H1 (cell line): ENCODE data around the gene PUDP.

Source experiments
- EP300 ChIP-seq, 2 experiments: IDR thresholded peaks; 1 replicate in 1 of 2; 2 replicates in 1 of 2; pipeline ENCODE4 v1.6.1; 2011 to 2012; ENCODE audit warnings: low read depth in 2 of 2, low read length in 2 of 2, mild to moderate bottlenecking in 2 of 2, borderline replicate concordance in 1 of 2, inconsistent platforms in 1 of 2, moderate library complexity in 1 of 2
- JUND ChIP-seq: IDR thresholded peaks from 2 replicates; pipeline ENCODE4 v1.6.1; 2011; ENCODE audit warnings: mild to moderate bottlenecking, improper control_type of control experiment, low read length
- POLR2A ChIP-seq, 2 experiments: IDR thresholded peaks; 1 replicate in 1 of 2; 2 replicates in 1 of 2; pipeline ENCODE4 v1.6.1; 2011; ENCODE audit warnings: low read depth in 2 of 2, low read length in 2 of 2, mild to moderate bottlenecking in 2 of 2; ENCODE audit errors: control extremely low read depth in 1 of 2
- POLR2AphosphoS5 ChIP-seq: IDR thresholded peaks from 2 replicates; pipeline ENCODE4 v1.6.1; 2011; ENCODE audit warnings: low read depth, low read length
- RAD21 ChIP-seq, 2 experiments: IDR thresholded peaks in 1 of 2; conservative IDR thresholded peaks in 1 of 2; 2 replicates each; pipeline ENCODE4 v1.6.1; 2011; ENCODE audit warnings: low read depth in 2 of 2, low read length in 2 of 2, improper control_type of control experiment in 1 of 2, inconsistent platforms in 1 of 2, mild to moderate bottlenecking in 1 of 2, moderate library complexity in 1 of 2
- SP1 ChIP-seq: IDR thresholded peaks from 2 replicates; pipeline ENCODE4 v1.6.1; 2011; ENCODE audit warnings: low read depth, low read length
- SRF ChIP-seq: IDR thresholded peaks from 2 replicates; pipeline ENCODE4 v1.6.1; 2011; ENCODE audit warnings: mild to moderate bottlenecking, low read depth, low read length, moderate library complexity
- TF ChIP-seq, protein P1 (sequence below), 3 experiments: IDR thresholded peaks; 1 replicate in 2 of 3; 2 replicates in 1 of 3; pipeline versions ENCODE4 v1.5.1 to v1.6.1; 2011; ENCODE audit warnings: low read length in 3 of 3, mild to moderate bottlenecking in 3 of 3, inconsistent platforms in 2 of 3, low read depth in 1 of 3, moderate library complexity in 1 of 3; ENCODE audit not compliant: insufficient read depth in 1 of 3; ENCODE audit errors: control extremely low read depth in 1 of 3

DNA sequence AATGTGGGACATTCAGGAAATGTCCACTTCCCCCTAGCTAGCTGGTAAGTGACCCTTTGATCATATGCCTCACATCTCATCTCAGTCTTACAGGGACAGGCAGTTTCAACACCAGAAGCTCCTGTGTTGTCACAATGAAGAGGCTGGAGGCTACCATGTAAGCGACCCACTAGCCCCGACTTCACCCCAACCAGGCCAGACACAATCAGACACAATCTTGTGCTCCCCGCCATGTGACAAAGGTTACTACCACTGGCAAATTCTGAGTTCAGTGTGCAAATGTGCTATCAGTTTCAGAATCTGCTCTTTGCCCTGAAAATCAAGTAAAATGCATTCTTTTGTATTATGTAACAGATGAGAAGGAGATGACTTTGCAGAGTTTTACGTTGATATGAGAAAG, 57.3 kb downstream of the PUDP start:
- TF ChIP-seq JUND = no peak
- no peak for TF ChIP-seq RAD21 (IDR thresholded peaks at IDR 0.05 in 1 of 2, conservative IDR thresholded peaks at IDR 0.05 in 1 of 2; ENCODE audit: low read depth in 2 of 2, low read length in 2 of 2)
- TF ChIP-seq, protein P1, sequence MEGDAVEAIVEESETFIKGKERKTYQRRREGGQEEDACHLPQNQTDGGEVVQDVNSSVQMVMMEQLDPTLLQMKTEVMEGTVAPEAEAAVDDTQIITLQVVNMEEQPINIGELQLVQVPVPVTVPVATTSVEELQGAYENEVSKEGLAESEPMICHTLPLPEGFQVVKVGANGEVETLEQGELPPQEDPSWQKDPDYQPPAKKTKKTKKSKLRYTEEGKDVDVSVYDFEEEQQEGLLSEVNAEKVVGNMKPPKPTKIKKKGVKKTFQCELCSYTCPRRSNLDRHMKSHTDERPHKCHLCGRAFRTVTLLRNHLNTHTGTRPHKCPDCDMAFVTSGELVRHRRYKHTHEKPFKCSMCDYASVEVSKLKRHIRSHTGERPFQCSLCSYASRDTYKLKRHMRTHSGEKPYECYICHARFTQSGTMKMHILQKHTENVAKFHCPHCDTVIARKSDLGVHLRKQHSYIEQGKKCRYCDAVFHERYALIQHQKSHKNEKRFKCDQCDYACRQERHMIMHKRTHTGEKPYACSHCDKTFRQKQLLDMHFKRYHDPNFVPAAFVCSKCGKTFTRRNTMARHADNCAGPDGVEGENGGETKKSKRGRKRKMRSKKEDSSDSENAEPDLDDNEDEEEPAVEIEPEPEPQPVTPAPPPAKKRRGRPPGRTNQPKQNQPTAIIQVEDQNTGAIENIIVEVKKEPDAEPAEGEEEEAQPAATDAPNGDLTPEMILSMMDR (IDR thresholded peaks at IDR 0.05; ENCODE audit: control extremely low read depth in 1 of 3, insufficient read depth in 1 of 3, low read depth in 1 of 3, low read length in 3 of 3) = no peak
- TF ChIP-seq SRF = no peak
- no peak for TF ChIP-seq EP300 (IDR thresholded peaks at IDR 0.05; ENCODE audit: borderline replicate concordance in 1 of 2, low read depth in 2 of 2, low read length in 2 of 2)
- no peak for TF ChIP-seq SP1
- no peak for TF ChIP-seq POLR2A (IDR thresholded peaks at IDR 0.05; ENCODE audit: control extremely low read depth in 1 of 2, low read depth in 2 of 2, low read length in 2 of 2)
- TF ChIP-seq POLR2AphosphoS5 = no peak
